HG03565 (cell line): ENCODE measurements around the gene EOGT.

Experiments
- ATAC-seq: cut with Tn5 transposase; IDR thresholded peaks from one replicate; pipeline ENCODE4 v1.9.1; 2021; ENCODE audit warnings: mild to moderate bottlenecking, moderate library complexity; ENCODE audit not compliant: unreplicated experiment

EOGT gene

GRCh38 chr3:68963891-68964290 is 49.6 kb downstream of the EOGT start:
- ATAC-seq: no peak

- ATAC-seq: no peak
These were observed 50.1 kb downstream of the EOGT start for GRCh38 chr3:68963376-68963775.

- ATAC-seq: no peak
These were observed 54.6 kb downstream of the EOGT start for GRCh38 chr3:68958932-68959331.

GRCh38 chr3:68957895-68958294 is 55.6 kb downstream of the EOGT start:
- ATAC-seq: no peak

- ATAC-seq: peak; percentile 76
These were observed 59.6 kb downstream of the EOGT start for GRCh38 chr3:68953816-68954444.

GRCh38 chr3:68945225-68945624 is 68.3 kb downstream of the EOGT start:
- no peak for ATAC-seq

- no peak for ATAC-seq
These were observed 69.6 kb downstream of the EOGT start for GRCh38 chr3:68943753-68944500.

GRCh38 chr3:68941055-68941454 is 72.4 kb downstream of the EOGT start:
- no peak for ATAC-seq

GRCh38 chr3:68936856-68937255 is 76.6 kb downstream of the EOGT start:
- no peak for ATAC-seq

- no peak for ATAC-seq
These were observed 77.7 kb downstream of the EOGT start for GRCh38 chr3:68935778-68936177.

- no peak for ATAC-seq
These were observed 81.9 kb downstream of the EOGT start for GRCh38 chr3:68931406-68932149.
